Keratinocyte (primary cell): Measurements from ENCODE around the gene CDH12. TPM values are rescaled to one million over a fixed set of nuclear protein-coding genes. Genes with fewer than 3 reads are reported as not detected.

Experiments
- DNase-seq: peaks from one replicate; pipeline ENCODE4 v3.0.0-alpha.2; 2011; ENCODE audit warnings: low read depth, missing footprints, low spot score
- FAIRE-seq: peaks from 2 replicates; lab custom pipeline; 2011; peaks lifted over from hg19 to GRCh38; lab: Jason Lieb, UNC
- H2AFZ ChIP-seq: 2 replicates; pipeline ENCODE4 v1.6.0; 2012; ENCODE audit warnings: low read length, control low read depth, inconsistent platforms; ENCODE audit not compliant: control insufficient read depth
- H3K27ac ChIP-seq: 2 replicates; pipeline ENCODE4 v1.5.1; 2011; ENCODE audit warnings: low read length; ENCODE audit not compliant: control insufficient read depth, insufficient read depth
- H3K27me3 ChIP-seq: 3 replicates; pipeline ENCODE4 v1.6.0; 2011; ENCODE audit warnings: low read length; ENCODE audit not compliant: control insufficient read depth, insufficient read depth; ENCODE audit errors: extremely low read depth
- H3K36me3 ChIP-seq, 2 experiments: 2 replicates in 1 of 2; 3 replicates in 1 of 2; pipeline ENCODE4 v1.5.1; 2011; ENCODE audit warnings: low read length in 2 of 2, mild to moderate bottlenecking in 1 of 2; ENCODE audit not compliant: control insufficient read depth in 2 of 2, insufficient read depth in 2 of 2; ENCODE audit errors: extremely low read depth in 1 of 2
- H3K4me1 ChIP-seq: 3 replicates; pipeline ENCODE4 v1.5.1; 2011; ENCODE audit warnings: low read length; ENCODE audit not compliant: control insufficient read depth, insufficient read depth; ENCODE audit errors: extremely low read depth
- H3K4me2 ChIP-seq: 3 replicates; pipeline ENCODE4 v1.6.0; 2011; ENCODE audit warnings: low read depth, low read length; ENCODE audit not compliant: control insufficient read depth, insufficient read depth; ENCODE audit errors: extremely low read depth
- H3K4me3 ChIP-seq, 3 experiments: fragments of 200-600 bp in 1 of 3; sonication (generic) in 1 of 3; 2 replicates in 2 of 3; 3 replicates in 1 of 3; pipeline ENCODE4 v1.5.1; 2011 to 2016; ENCODE audit warnings: low read length in 3 of 3, mild to moderate bottlenecking in 3 of 3, control low read depth in 2 of 3, inconsistent platforms in 1 of 3, low read depth in 1 of 3, mixed read lengths in 1 of 3, mixed run types in 1 of 3, moderate library complexity in 1 of 3; ENCODE audit not compliant: control insufficient read depth in 2 of 3, insufficient read depth in 2 of 3; ENCODE audit errors: extremely low read depth in 1 of 3
- H3K79me2 ChIP-seq: 2 replicates; pipeline ENCODE4 v1.6.0; 2012; ENCODE audit warnings: low read length; ENCODE audit not compliant: control insufficient read depth, insufficient read depth
- H3K9ac ChIP-seq: 3 replicates; pipeline ENCODE4 v1.6.0; 2011; ENCODE audit warnings: low read length; ENCODE audit not compliant: control insufficient read depth, insufficient read depth; ENCODE audit errors: extremely low read depth
- H3K9me1 ChIP-seq: 3 replicates; pipeline ENCODE4 v1.6.0; 2011; ENCODE audit warnings: low read length; ENCODE audit not compliant: control insufficient read depth, insufficient read depth; ENCODE audit errors: extremely low read depth
- H3K9me3 ChIP-seq: 2 replicates; pipeline ENCODE4 v1.5.1; 2012; ENCODE audit warnings: low read depth, low read length; ENCODE audit not compliant: control insufficient read depth
- H4K20me1 ChIP-seq: 3 replicates; pipeline ENCODE4 v1.6.0; 2011; ENCODE audit warnings: low read length; ENCODE audit not compliant: control insufficient read depth, insufficient read depth; ENCODE audit errors: extremely low read depth
- EZH2 ChIP-seq: IDR thresholded peaks from one replicate; pipeline ENCODE4 v1.6.1; 2012; ENCODE audit warnings: inconsistent platforms, mild to moderate bottlenecking, low read length, moderate library complexity
- dilution Hi-C: fragments of 300-500 bp; cut with MboI; formaldehyde crosslinking; loops from one replicate; pipeline ENCODE4 v1.7.0; 2020; ENCODE audit warnings: low sequenced_read_pairs; ENCODE audit not compliant: extremely low pct_ligation_motif_present
- polyA plus RNA-seq, 5 experiments: library from polyadenylated mRNA; depleted of rRNA in 3 of 5; stranded (reverse) in 3 of 5; stranded (forward) in 1 of 5; unstranded in 1 of 5; fragments of >200 nt; gene quantifications; 1 replicate in 1 of 5; 2 replicates in 3 of 5; 3 replicates in 1 of 5; pipeline versions ENCODE4 v1.2.1 to v1.2.3, GENCODE V29; 2011 to 2012; ENCODE audit warnings: missing spikeins in 2 of 5, low read depth in 1 of 5, low replicate concordance in 1 of 5
- TF ChIP-seq, protein P1 (sequence below), 3 experiments: IDR thresholded peaks in 1 of 3; conservative IDR thresholded peaks in 1 of 3; optimal IDR thresholded peaks in 1 of 3; 2 replicates in 2 of 3; 3 replicates in 1 of 3; pipeline versions ENCODE3 to v1.5.1; 2011; ENCODE audit warnings: low read length in 3 of 3, mild to moderate bottlenecking in 3 of 3, moderate library complexity in 2 of 3, control low read depth in 1 of 3, inconsistent platforms in 1 of 3; ENCODE audit not compliant: insufficient read depth in 2 of 3; ENCODE audit errors: extremely low read depth in 1 of 3

The CDH12 gene
- polyA plus RNA-seq, 1 donor (not counting 4 experiments of a cell fraction or from before 2014, with no cell fraction given) = not detected

DNA sequence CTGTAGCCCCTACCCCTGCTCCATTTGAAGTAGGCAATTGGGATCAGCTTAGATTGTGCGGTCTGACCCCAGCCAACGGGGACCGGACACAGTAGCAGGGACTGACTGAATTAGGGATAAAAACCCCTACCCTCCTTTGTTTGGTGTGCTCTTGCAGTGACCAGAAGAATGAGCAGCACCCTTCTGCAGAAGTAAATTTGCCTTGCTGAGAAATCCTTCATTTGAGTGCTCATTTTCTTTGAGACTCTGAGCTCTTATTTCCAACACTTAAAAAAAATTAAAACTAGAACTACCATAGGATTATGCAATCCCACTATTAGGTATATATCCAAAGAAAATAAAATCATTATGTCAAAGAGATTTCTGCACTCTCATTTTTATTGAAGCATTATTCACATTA, 560.0 kb downstream of the CDH12 start:
- Histone ChIP-seq H2AFZ (no peak overlapping the region), H3K79me2 (no peaks in the 10 kb centered on the region), H3K36me3 (no peaks in the 10 kb centered on the region), H3K9me3 (no peaks in the 10 kb centered on the region), H3K27ac (no peak overlapping the region), H3K27me3 (no peaks in the 10 kb centered on the region), H4K20me1 (no peaks in the 10 kb centered on the region), H3K9ac (no peak overlapping the region), H3K4me3 (no peak overlapping the region), H3K4me2 (no peak overlapping the region), H3K9me1 (no peaks in the 10 kb centered on the region), H3K4me1 (no peaks in the 10 kb centered on the region)
- DNase-seq (no peak), FAIRE-seq (no peak)
- TF ChIP-seq, protein P1, sequence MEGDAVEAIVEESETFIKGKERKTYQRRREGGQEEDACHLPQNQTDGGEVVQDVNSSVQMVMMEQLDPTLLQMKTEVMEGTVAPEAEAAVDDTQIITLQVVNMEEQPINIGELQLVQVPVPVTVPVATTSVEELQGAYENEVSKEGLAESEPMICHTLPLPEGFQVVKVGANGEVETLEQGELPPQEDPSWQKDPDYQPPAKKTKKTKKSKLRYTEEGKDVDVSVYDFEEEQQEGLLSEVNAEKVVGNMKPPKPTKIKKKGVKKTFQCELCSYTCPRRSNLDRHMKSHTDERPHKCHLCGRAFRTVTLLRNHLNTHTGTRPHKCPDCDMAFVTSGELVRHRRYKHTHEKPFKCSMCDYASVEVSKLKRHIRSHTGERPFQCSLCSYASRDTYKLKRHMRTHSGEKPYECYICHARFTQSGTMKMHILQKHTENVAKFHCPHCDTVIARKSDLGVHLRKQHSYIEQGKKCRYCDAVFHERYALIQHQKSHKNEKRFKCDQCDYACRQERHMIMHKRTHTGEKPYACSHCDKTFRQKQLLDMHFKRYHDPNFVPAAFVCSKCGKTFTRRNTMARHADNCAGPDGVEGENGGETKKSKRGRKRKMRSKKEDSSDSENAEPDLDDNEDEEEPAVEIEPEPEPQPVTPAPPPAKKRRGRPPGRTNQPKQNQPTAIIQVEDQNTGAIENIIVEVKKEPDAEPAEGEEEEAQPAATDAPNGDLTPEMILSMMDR (optimal IDR thresholded peaks at IDR 0.05 in 1 of 3, IDR thresholded peaks at IDR 0.05 in 1 of 3, conservative IDR thresholded peaks at IDR 0.05 in 1 of 3; ENCODE audit: extremely low read depth in 1 of 3, insufficient read depth in 2 of 3, low read length in 3 of 3) = no peak
- no peak for TF ChIP-seq EZH2
- dilution Hi-C loops = no loop called here

DNA sequence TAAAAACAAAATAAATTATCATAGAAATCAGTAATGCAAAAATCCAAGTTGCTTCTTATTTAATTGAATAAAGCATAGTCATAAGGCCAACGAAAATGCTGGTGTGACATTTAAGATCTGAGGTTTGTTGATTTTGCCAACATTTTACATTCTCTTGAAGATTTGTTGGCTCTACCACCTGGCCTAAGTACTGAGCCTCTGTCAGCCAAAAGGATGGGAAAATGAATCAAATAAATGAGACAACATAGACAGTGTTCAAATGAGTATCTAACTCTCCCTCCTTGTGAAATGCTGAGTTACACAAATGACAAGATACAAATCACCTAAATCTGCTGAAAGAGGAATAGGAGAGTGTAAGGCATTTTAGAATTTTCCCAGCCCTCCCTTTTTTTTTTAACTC, 575.0 kb downstream of the CDH12 start:
- Histone ChIP-seq H3K27me3 (no peaks in the 10 kb centered on the region), H3K4me2 (no peak overlapping the region), H3K4me1 (no peaks in the 10 kb centered on the region), H3K79me2 (no peaks in the 10 kb centered on the region), H3K27ac (no peak overlapping the region), H4K20me1 (no peaks in the 10 kb centered on the region), H3K4me3 (no peak overlapping the region), H3K9me3 (no peaks in the 10 kb centered on the region), H3K9me1 (no peaks in the 10 kb centered on the region), H3K36me3 (no peaks in the 10 kb centered on the region), H3K9ac (no peak overlapping the region), H2AFZ (no peak overlapping the region)
- no peak for FAIRE-seq
- TF ChIP-seq, protein P1 (optimal IDR thresholded peaks at IDR 0.05 in 1 of 3, IDR thresholded peaks at IDR 0.05 in 1 of 3, conservative IDR thresholded peaks at IDR 0.05 in 1 of 3; ENCODE audit: extremely low read depth in 1 of 3, insufficient read depth in 2 of 3, low read length in 3 of 3) = no peak
- no peak for TF ChIP-seq EZH2
- dilution Hi-C loops = no loop called here
- DNase-seq = no peak
